ENCODE results near the gene DNAJC6.

Gene DNAJC6

DNA sequence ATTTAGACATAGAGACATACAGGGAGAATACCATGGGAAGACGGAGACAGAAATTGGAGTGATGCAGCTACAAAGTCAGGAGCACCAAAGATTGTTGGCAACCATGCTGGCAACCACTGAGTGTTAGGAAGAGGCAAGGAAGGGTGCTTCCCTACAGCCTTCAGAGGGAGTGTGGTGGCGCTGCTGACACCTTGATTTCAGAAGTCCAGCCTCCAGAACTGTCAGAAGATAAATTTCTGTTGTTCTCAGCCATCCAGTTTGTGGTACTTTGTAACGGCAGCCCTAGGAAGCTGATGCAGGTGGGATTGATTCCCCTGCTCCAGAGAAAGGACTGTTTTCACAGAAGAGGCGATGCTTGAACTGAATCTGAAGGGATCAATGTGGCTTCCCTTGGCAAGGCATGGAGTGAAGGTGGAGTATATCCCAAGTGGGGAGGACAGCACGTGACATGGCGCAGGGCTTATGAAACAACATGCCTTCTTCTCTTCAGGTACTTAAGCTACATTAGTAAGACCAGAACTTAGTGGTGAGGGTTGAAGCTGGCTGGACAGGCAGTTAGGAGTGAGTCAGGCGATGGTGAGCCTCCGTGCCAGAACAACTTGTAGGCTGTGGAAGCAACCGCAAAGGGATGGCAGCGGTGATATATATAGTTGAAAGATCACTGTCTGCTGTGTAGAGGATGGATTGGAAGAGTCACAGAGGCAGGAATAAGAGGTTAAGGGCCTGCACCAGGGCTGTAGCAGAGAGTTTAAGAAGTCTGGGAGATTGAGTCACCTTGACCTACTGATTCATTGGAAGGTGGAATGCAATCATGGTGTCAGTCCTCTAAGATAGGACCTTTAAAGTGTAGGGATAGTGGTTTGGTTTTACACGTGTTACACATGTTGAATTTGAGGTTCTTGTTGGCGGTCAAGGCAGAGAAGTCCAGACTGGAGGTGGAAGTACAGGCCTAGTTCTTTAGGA lies 113.2 kb downstream of the DNAJC6 start:
- no peak for DNase-seq (ENCODE audit: low spot score)
- TF ChIP-seq CTCF (IDR thresholded peaks at IDR 0.05; ENCODE audit: extremely low read depth, missing control alignments) = no peak

DNA sequence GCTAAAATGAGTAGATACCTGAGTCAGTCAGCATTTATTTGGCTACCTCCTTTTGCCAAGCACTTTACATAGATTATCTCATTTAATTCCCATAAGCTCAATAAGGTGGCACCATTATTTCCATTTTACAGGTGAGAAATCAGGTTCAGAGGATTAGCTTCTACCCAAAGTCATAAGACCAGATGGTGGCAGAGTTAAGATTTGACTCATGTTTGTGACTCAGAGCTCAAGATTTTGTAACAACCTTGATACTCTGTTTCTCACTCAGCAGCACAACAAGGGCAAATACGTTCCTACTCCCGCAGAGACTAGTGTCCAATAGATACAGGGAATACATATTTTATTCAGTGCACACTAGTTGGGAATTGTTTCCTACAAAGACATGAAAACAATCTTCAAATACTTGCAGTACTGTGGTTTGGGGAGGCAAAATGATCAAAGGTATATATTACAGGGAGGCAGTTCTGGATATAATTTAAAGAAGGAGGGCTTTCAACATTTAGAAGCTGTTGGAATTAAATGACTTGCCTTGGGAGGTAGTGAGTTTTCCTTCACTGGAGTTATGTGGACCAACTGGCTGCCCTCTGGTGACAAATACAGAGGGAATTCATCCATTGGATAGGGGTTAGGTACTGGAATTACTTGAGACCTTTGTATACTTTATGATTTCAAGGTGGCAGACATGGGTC lies 114.7 kb downstream of the DNAJC6 start:
- TF ChIP-seq CTCF (IDR thresholded peaks at IDR 0.05; ENCODE audit: extremely low read depth, missing control alignments) = no peak
- no peak for DNase-seq (ENCODE audit: low spot score)

GRCh38 chr1:65424573-65424889 lies 115.2 kb downstream of the DNAJC6 start:
- TF ChIP-seq CTCF (IDR thresholded peaks at IDR 0.05; ENCODE audit: extremely low read depth, missing control alignments) = no peak
- no peak for DNase-seq (ENCODE audit: low spot score)

GRCh38 chr1:65425006-65425405 lies 115.7 kb downstream of the DNAJC6 start:
- DNase-seq (ENCODE audit: low spot score) = no peak
- no peak for TF ChIP-seq CTCF (IDR thresholded peaks at IDR 0.05; ENCODE audit: extremely low read depth, missing control alignments)

DNA sequence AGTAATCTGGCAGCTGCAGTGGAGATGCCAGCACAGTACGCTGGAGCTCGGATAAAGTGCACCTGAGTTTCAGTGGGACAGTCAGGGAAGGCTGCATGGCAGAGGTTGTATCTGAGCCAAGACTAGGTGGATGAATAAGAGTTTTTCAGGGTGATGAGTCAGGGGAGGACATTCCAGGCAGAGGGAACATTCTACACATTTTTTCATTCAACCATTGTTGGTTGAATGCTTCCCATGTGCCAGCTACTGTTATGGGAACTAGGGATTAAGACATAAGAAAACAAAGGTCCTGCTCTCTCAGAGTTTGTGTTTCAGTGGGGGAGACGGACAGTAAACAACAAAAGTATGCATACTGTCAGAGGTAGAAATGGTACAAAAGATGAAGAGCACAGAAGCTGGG lies 116.4 kb downstream of the DNAJC6 start:
- TF ChIP-seq CTCF (IDR thresholded peaks at IDR 0.05; ENCODE audit: extremely low read depth, missing control alignments) = no peak
- no peak for DNase-seq (ENCODE audit: low spot score)

DNA sequence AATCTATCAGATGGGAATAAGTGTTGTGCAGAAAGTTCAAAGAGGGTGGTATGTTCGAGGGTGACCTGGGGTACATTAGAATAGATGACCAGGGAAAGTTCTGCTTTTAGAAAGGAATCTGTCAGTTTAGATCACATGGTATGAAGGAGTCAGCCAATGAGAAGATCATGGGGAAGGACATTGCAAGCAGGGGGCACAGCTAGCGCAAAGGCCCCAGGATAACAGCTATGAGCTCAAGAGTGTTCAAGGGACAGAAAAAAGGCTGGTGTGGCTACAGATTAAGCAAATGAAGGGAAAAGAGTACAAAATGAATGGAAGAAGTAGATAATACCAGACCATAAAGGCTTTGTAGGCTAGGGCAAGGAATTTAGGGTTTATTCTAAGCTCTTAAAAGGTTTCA lies 119.7 kb downstream of the DNAJC6 start:
- TF ChIP-seq CTCF (IDR thresholded peaks at IDR 0.05; ENCODE audit: extremely low read depth, missing control alignments) = no peak
- no peak for DNase-seq (ENCODE audit: low spot score)

- no peak for TF ChIP-seq CTCF (IDR thresholded peaks at IDR 0.05; ENCODE audit: extremely low read depth, missing control alignments)
- no peak for DNase-seq (ENCODE audit: low spot score)
Measured at GRCh38 chr1:65429806-65430205, 120.5 kb downstream of the DNAJC6 start.
